Motor neuron (in vitro differentiated cells): ENCODE measurements around the gene POLR2B. TPM values are rescaled to one million over a fixed set of nuclear protein-coding genes. Genes with fewer than 3 reads are reported as not detected.

Experiments
- ATAC-seq, 8 experiments: fragments of 200-7000 bp; cut with Tn5 transposase; replicated peaks in 6 of 8; 2 replicates each; pipeline ENCODE4 v1.8.0; 2021; ENCODE audit warnings: mild to moderate bottlenecking in 8 of 8, moderate library complexity in 8 of 8
- H3K27ac ChIP-seq, 2 donors: fragments of 250-450 bp; sonication (Bioruptor Pico); 2 replicates each; pipeline ENCODE4 v1.9.0; 2021; ENCODE audit warnings: antibody characterized with exemption in 2 of 2, mild to moderate bottlenecking in 2 of 2, moderate library complexity in 1 of 2
- H3K4me1 ChIP-seq, 2 donors: fragments of 250-450 bp; sonication (Bioruptor Pico); replicated peaks in 1 of 2; 2 replicates each; pipeline ENCODE4 v1.6.1; 2021; ENCODE audit warnings: antibody characterized with exemption in 2 of 2, mild to moderate bottlenecking in 2 of 2, moderate library complexity in 1 of 2
- H3K4me3 ChIP-seq, 5 donors: fragments of 250-450 bp; sonication (Bioruptor Pico); 2 replicates each; pipeline ENCODE4 v1.9.0; 2021; ENCODE audit warnings: antibody characterized with exemption in 5 of 5, mild to moderate bottlenecking in 5 of 5, moderate library complexity in 4 of 5
- whole genome bisulfite sequencing, 10 experiments: fragments of 450-650 bp; shearing (Covaris generic); methylation state at CpG; one replicate each; pipeline ENCODE4 v1.0.0; 2022; 5-methylcytosine and 5-hydroxymethylcytosine counted together
- in situ Hi-C, 9 experiments: fragments of 400-800 bp; cut with MboI; loops; one replicate each; pipeline ENCODE4 v1.15.0; 2021; ENCODE audit warnings: low sequenced_read_pairs in 9 of 9, low pct_unique_long_range_greater_than_20kb in 2 of 9; ENCODE audit not compliant: unreplicated experiment in 9 of 9
- total RNA-seq, 8 experiments: library from RNA; unstranded; fragments of 300-600 nt; gene quantifications; 2 replicates each; pipeline versions ENCODE4 v1.2.3 to v1.2.4, GENCODE V29; 2022

POLR2B gene
- total RNA-seq, 8 experiments from 2014 or later, result 88.1 to 129 (median 108) TPM

DNA sequence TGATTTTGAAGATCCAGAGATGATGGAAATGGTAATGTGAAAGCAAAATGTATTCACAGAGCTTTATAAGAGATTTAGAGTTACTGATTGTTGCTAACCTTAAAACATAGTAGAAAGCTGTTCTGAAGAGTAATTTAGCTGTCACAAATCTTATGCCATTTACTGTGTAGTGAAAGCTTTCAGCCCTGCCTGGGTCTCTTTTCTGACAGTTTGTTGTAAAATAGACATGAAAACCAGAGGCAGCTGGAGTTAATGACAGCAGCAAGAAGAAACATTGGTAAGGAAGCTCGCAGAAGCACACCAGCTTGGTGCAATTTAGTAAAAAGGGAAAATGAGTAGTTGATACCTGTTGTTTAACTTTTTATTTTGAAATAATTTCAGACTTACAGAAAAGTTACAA lies 21.1 kb downstream of the POLR2B start:
- Histone ChIP-seq H3K27ac (no peak overlapping the region), H3K4me1 (no peaks in the 10 kb centered on the region), H3K4me3 (no peak overlapping the region)
- in situ Hi-C loops, result loop anchor here in 1 of 9 experiments (25.0 kb wide), 1 partner anchor 512 kb away; no protein-coding TSS in a partner anchor
- WGBS, 10 experiments, result 67 to 100% (median 100%) methylated on average over 1 of the region's 1 CpG
- ATAC-seq, result no peak

- 48 to 100% (median 85%) methylated on average over 2 to 4 of the region's 4 CpGs; no CpG with 5 or more reads in 2 of the 10 experiments for WGBS, 10 experiments
- H3K27ac ChIP-seq, result no peak overlapping the region
- peak in 2 of 8 experiments; percentile 67 to 85 for ATAC-seq
- H3K4me3 ChIP-seq, result no peak overlapping the region
- in situ Hi-C loops, result loop anchor here in 1 of 9 experiments (25.0 kb wide), 1 partner anchor 526 kb away; no protein-coding TSS in a partner anchor
- H3K4me1 ChIP-seq, result no peaks in the 10 kb centered on the region
Observed at GRCh38 chr4:57013543-57014120, 34.9 kb downstream of the POLR2B start.

DNA sequence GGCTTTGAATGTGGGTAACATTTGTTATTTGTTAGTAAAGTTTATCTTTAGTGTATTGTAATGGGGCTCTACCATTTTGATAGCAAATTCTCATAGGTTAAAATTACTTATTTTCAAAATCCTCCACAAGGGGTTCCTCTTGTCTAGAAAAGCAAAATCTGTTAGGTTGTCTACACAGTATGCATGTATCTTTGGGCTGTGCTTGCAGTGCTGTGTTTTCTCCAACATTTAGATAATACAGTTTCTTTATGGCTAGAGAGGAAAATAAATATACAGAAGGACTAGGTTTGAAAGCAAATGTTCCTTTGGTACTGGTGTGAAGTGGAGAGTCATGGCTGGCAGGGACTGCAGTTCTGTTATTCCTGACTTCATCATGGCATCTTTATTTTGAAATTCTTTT lies 40.3 kb downstream of the POLR2B start:
- no peak for ATAC-seq
- no peak overlapping the region for H3K27ac ChIP-seq
- H3K4me1 ChIP-seq, result no peaks in the 10 kb centered on the region
- in situ Hi-C loops, result loop anchor here in 1 of 9 experiments (25.0 kb wide), 1 partner anchor 532 kb away; no protein-coding TSS in a partner anchor
- no peak overlapping the region for H3K4me3 ChIP-seq

DNA sequence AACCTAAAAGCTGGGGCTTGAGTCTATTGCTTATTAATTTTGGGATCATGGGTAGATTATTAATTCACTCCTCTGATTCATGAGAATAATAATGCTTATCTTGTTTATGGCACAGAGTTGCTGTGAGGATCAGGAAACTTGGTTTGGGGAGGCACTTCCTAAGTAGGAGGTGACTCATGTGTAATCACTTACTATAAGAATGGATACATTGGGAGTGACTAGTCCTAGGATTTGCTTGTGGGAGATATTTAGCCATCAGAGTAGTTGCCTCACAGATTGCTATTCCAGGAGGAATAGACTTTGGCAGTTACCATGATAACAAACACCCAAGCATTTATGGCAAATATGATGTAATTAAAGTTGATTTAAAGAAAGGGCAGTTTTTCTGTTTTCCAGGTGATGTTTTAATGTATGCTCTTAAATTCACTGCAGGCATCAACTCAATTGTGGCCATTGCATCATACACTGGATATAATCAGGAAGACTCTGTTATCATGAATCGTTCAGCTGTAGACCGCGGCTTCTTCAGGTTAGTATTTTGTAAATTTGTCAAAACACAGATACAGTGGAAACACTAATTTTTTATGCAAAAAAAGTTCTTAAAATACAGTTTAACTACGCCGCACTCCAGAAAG lies 41.9 kb downstream of the POLR2B start:
- in situ Hi-C loops, result loop anchor here in 1 of 9 experiments (25.0 kb wide), 1 partner anchor 533 kb away; no protein-coding TSS in a partner anchor
- 68 to 100% (median 92%) methylated on average over 2 to 5 of the region's 5 CpGs for WGBS, 10 experiments
- ATAC-seq, result peak in 2 of 8 experiments; percentile 52 to 69
- Histone ChIP-seq H3K27ac (no peak overlapping the region), H3K4me3 (no peak overlapping the region), H3K4me1 (no peaks in the 10 kb centered on the region)

DNA sequence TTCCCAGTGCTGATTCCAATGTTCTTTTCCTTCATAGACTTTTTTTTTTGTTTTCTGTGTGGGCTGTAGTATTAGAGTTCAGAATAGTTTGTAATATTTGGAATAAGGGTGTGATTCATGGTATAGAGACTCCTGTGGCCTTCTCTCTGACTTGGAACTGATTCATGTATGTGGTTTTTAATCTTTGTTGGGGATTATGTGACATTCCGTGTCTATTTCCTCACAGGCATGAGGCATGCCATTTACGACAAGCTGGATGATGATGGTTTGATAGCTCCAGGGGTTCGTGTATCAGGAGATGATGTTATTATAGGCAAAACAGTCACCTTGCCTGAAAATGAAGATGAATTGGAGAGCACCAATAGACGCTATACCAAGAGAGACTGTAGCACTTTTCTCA lies 44.4 kb downstream of the POLR2B start:
- ATAC-seq, result no peak
- Histone ChIP-seq H3K4me1 (no peaks in the 10 kb centered on the region), H3K4me3 (no peak overlapping the region), H3K27ac (no peak overlapping the region)
- 19 to 100% (median 75%) methylated on average over 1 to 3 of the region's 4 CpGs; no CpG with 5 or more reads in 1 of the 10 experiments for WGBS, 10 experiments
- in situ Hi-C loops, result loop anchor here in 1 of 9 experiments (25.0 kb wide), 1 partner anchor 536 kb away; no protein-coding TSS in a partner anchor

GRCh38 chr4:57034520-57034919 lies 55.8 kb downstream of the POLR2B start:
- WGBS, 10 experiments, result 50 to 100% (median 88%) methylated on average over 1 to 3 of the region's 3 CpGs
- Histone ChIP-seq H3K4me1 (peaks cover 0 to 4% of the 10 kb centered on the region in 2 donors), H3K27ac (no peak overlapping the region), H3K4me3 (no peak overlapping the region)
- ATAC-seq, result no peak
- in situ Hi-C loops, result loop anchor here in 2 of 9 experiments (10.0 to 25.0 kb wide), 3 partner anchors 120 to 378 kb away; no protein-coding TSS in a partner anchor

DNA sequence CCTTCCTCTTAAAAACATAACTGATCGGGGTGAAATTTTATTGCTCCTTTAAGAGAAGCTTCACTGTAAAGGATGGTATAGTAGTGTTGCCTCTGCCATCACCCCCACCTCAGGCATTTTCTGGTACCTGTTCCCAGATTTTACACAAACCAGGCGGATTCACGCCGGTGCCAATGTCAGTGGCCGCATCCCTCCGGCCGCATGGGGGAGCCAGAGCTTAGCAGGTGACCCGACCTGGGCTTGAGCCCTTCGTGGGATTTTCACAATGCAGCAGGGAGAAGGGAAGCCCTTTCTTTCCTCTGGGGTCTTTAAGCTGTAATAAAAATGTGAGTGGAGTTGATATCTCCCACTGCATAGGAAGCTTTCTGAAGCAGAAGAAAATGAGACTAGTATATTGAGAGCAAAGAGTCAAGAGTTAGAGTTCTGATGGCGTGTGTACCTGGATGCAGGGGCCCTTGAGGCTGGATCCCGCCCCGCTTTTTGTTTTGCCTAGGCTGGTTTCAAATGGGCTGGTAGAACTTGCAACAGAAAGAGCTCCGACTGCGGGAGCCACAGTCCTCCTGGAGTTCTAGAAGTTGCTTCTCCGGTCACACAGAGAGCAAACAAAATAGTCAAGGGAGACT lies 59.4 kb downstream of the POLR2B start:
- Histone ChIP-seq H3K4me1 (peaks cover 0 to 4% of the 10 kb centered on the region in 2 donors), H3K4me3 (no peak overlapping the region), H3K27ac (no peak overlapping the region)
- ATAC-seq, result peak; percentile 63 to 93 (median 79)
- in situ Hi-C loops, result loop anchor here in 2 of 9 experiments (10.0 to 25.0 kb wide), 3 partner anchors 117 to 374 kb away; no protein-coding TSS in a partner anchor
- 34 to 100% (median 56%) methylated on average over 2 to 13 of the region's 15 CpGs; no CpG with 5 or more reads in 1 of the 10 experiments for WGBS, 10 experiments

- no peak overlapping the region for H3K27ac ChIP-seq
- in situ Hi-C loops, result loop anchor here in 2 of 9 experiments (10.0 to 25.0 kb wide), 3 partner anchors 115 to 373 kb away; no protein-coding TSS in a partner anchor
- no peak overlapping the region for H3K4me3 ChIP-seq
- peak in 2 of 8 experiments; percentile 35 to 54 for ATAC-seq
- H3K4me1 ChIP-seq, result peaks cover 0 to 4% of the 10 kb centered on the region in 2 donors
- 0 to 80% (median 40%) methylated on average over 1 to 2 of the region's 2 CpGs; no CpG with 5 or more reads in 3 of the 10 experiments for WGBS, 10 experiments
Observed at GRCh38 chr4:57039345-57039744, 60.6 kb downstream of the POLR2B start.

DNA sequence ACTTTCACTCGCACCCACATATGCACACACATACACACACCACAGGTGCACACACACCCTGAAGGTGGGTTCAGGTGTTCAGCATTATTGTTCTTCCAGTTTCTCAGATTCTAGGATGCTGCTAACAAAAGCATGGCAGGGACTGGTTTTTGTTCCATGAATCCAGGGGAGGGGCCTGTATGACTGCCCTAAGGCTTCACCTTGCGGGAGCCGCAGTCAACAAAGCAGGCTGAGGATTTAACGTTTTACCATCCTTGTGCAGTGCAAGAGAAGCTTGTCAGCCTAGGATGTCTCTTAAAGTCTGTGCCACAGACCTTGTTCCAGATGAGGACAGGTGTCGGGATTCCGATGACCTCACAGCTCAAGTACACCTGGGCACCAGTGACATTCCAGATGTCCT lies 61.8 kb downstream of the POLR2B start:
- WGBS, 10 experiments, result 40 to 100% (median 75%) methylated on average over 1 to 4 of the region's 6 CpGs; no CpG with 5 or more reads in 5 of the 10 experiments
- in situ Hi-C loops, result loop anchor here in 2 of 9 experiments (10.0 to 25.0 kb wide), 3 partner anchors 114 to 372 kb away; no protein-coding TSS in a partner anchor
- no peak for ATAC-seq
- H3K4me1 ChIP-seq, result peaks cover 0 to 4% of the 10 kb centered on the region in 2 donors
- no peak overlapping the region for H3K4me3 ChIP-seq
- no peak overlapping the region for H3K27ac ChIP-seq

DNA sequence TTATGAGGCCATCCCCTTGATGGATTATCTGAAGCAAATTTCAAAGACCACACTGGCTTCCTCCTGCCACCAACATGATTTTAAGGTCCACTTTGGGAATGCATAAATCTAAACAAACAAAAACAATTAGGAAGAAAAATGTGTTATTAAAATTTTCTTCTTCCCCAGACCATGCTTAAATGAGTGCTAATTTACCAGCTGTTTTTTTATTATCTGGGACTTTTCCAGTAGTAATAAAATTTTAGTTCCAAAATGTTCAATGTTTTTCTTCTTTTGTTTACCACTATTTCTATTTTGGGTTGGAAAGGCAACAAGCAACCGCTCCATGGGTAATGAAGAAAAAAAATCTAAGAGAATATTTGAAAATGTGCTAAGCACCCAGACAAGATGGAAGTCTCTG lies 62.3 kb downstream of the POLR2B start:
- WGBS, 10 experiments, result 30 to 100% (median 100%) methylated on average over 1 of the region's 1 CpG; no CpG with 5 or more reads in 1 of the 10 experiments
- ATAC-seq, result no peak
- Histone ChIP-seq H3K4me3 (no peak overlapping the region), H3K4me1 (peaks cover 0 to 4% of the 10 kb centered on the region in 2 donors), H3K27ac (no peak overlapping the region)
- in situ Hi-C loops, result loop anchor here in 2 of 9 experiments (10.0 to 25.0 kb wide), 3 partner anchors 114 to 371 kb away; no protein-coding TSS in a partner anchor

GRCh38 chr4:57042711-57043169 lies 64.0 kb downstream of the POLR2B start:
- Histone ChIP-seq H3K4me3 (no peak overlapping the region), H3K4me1 (peaks cover 0 to 4% of the 10 kb centered on the region in 2 donors), H3K27ac (no peak overlapping the region)
- in situ Hi-C loops, result loop anchor here in 2 of 9 experiments (10.0 to 25.0 kb wide), 3 partner anchors 112 to 370 kb away; no protein-coding TSS in a partner anchor
- ATAC-seq, result no peak
- 90 to 93% methylated on average over 2 to 4 of the region's 5 CpGs; no CpG with 5 or more reads in 8 of the 10 experiments for WGBS, 10 experiments

DNA sequence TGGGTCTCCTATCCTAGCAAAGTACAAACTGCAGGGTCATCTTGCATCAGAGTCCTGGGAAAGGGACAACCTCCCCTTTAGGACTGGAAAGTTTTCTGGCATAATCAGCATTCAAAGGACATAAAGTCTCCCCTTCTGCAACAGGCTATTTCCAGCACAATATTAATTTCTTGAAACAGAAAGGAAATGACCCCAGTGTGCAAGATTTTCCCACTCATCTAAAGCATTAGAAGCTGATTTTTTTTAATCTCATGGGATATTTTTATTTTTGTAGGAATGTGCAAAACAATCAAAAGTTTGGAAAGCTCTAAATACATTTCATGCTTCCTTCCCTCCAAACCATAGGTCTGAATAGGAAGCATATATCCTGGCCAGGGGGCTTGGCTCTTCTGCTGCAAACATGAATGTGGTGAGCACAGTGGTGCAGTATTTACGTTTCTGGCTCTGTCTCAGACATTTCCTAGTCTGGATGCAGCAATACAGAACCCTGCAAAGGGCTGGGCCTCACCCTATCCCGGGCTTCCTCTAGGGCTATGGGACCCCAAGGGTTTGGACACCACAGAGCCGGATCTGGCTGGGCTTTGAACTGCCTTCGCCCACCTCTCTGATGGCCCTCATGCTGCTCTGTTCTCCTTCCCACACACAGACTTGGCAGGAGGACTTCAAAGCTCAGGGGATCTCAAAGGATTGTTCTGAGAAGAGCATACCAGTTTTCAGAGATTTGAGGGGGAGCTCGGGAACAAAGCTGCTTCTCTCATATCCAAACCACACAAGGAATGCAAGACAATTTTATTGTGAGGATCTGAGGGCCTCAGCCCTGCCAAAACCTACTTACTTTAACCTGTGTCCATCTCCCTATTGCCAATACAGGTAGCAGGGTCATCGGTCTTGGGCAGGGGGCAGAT lies 64.9 kb downstream of the POLR2B start:
- 15 to 100% (median 68%) methylated on average over 1 to 4 of the region's 6 CpGs; no CpG with 5 or more reads in 3 of the 10 experiments for WGBS, 10 experiments
- no peak overlapping the region for H3K27ac ChIP-seq
- no peaks in the 10 kb centered on the region for H3K4me1 ChIP-seq
- ATAC-seq, result peak in 2 of 8 experiments; percentile 31 to 34
- H3K4me3 ChIP-seq, result no peak overlapping the region
- in situ Hi-C loops, result loop anchor here in 2 of 9 experiments (10.0 to 25.0 kb wide), 3 partner anchors 111 to 369 kb away; no protein-coding TSS in a partner anchor
